WTC11 (cell line): ENCODE results near the gene NPLOC4.

ENCODE experiments used
- AR ChIP-seq: fragments of 250-450 bp; sonication (Bioruptor Pico); IDR thresholded peaks from 2 replicates; pipeline ENCODE4 v1.9.0; 2021; ENCODE audit warnings: mild to moderate bottlenecking
- CTCF ChIP-seq: fragments of 200-600 bp; IDR thresholded peaks from 2 replicates; pipeline ENCODE4 v1.8.0; 2022; ENCODE audit warnings: antibody characterized with exemption
- ETV6 ChIP-seq: sonication (generic); formaldehyde crosslinking; IDR thresholded peaks from 2 replicates; pipeline ENCODE4 v1.8.1; 2022; ENCODE audit warnings: mild to moderate bottlenecking, missing genetic modification reagents
- FOXK1 ChIP-seq: sonication (generic); formaldehyde crosslinking; IDR thresholded peaks from 2 replicates; pipeline ENCODE4 v1.8.0; 2022; ENCODE audit warnings: mild to moderate bottlenecking, moderate library complexity, missing genetic modification reagents
- FOXP1 ChIP-seq: sonication (generic); formaldehyde crosslinking; IDR thresholded peaks from 2 replicates; pipeline ENCODE4 v1.8.0; 2022; ENCODE audit warnings: missing genetic modification reagents, mild to moderate bottlenecking, moderate library complexity, borderline replicate concordance
- GABPB1 ChIP-seq: sonication (generic); formaldehyde crosslinking; IDR thresholded peaks from 2 replicates; pipeline ENCODE4 v1.8.1; 2023; ENCODE audit warnings: mild to moderate bottlenecking, missing genetic modification reagents
- MAX ChIP-seq: sonication (generic); formaldehyde crosslinking; IDR thresholded peaks from 2 replicates; pipeline ENCODE4 v1.8.0; 2022; ENCODE audit warnings: mild to moderate bottlenecking, missing genetic modification reagents
- MLX ChIP-seq: sonication (generic); formaldehyde crosslinking; IDR thresholded peaks from 2 replicates; pipeline ENCODE4 v1.8.1; 2023; ENCODE audit warnings: mild to moderate bottlenecking, missing genetic modification reagents, moderate library complexity
- MYBL2 ChIP-seq: sonication (generic); formaldehyde crosslinking; IDR thresholded peaks from 2 replicates; pipeline ENCODE4 v1.8.1; 2023; ENCODE audit warnings: mild to moderate bottlenecking, moderate library complexity, missing genetic modification reagents
- NFYB ChIP-seq: sonication (generic); formaldehyde crosslinking; conservative IDR thresholded peaks from 2 replicates; pipeline ENCODE4 v1.8.0; 2022; ENCODE audit warnings: low read depth, missing genetic modification reagents
- NR3C1 ChIP-seq: sonication (generic); formaldehyde crosslinking; conservative IDR thresholded peaks from 2 replicates; pipeline ENCODE4 v1.8.1; 2023; ENCODE audit warnings: low read depth, mild to moderate bottlenecking, missing genetic modification reagents
- PRDM15 ChIP-seq: sonication (generic); formaldehyde crosslinking; IDR thresholded peaks from 2 replicates; pipeline ENCODE4 v1.8.0; 2022; ENCODE audit warnings: missing genetic modification reagents
- SP1 ChIP-seq: sonication (generic); formaldehyde crosslinking; conservative IDR thresholded peaks from 2 replicates; pipeline ENCODE4 v1.8.1; 2022; ENCODE audit warnings: missing genetic modification reagents
- TCF7 ChIP-seq: sonication (generic); formaldehyde crosslinking; IDR thresholded peaks from 2 replicates; pipeline ENCODE4 v1.8.0; 2022; ENCODE audit warnings: mild to moderate bottlenecking, low read depth, missing genetic modification reagents, moderate library complexity

- no peak for TF ChIP-seq CTCF
- no peak for TF ChIP-seq NR3C1 (CRISPR knock-in tag)
- TF ChIP-seq MYBL2 (CRISPR knock-in tag): no peak
- TF ChIP-seq ETV6: no peak
- no peak for TF ChIP-seq FOXP1 (CRISPR knock-in tag)
- no peak for TF ChIP-seq PRDM15 (CRISPR knock-in tag)
- TF ChIP-seq FOXK1: no peak
- TF ChIP-seq SP1 (CRISPR knock-in tag): no peak
- TF ChIP-seq GABPB1 (CRISPR knock-in tag): no peak
- TF ChIP-seq TCF7 (CRISPR knock-in tag): no peak
- no peak for TF ChIP-seq MAX (CRISPR knock-in tag)
- no peak for TF ChIP-seq NFYB (CRISPR knock-in tag)
- TF ChIP-seq MLX: no peak
- TF ChIP-seq AR (CRISPR knock-in tag): no peak
These were observed 10.1 kb upstream of the NPLOC4 start for GRCh38 chr17:81646869-81647600.
